Measurements from ENCODE around the gene TBX20.

- no peak for TF ChIP-seq POLR2AphosphoS5 (IDR thresholded peaks at IDR 0.05)
- TF ChIP-seq, protein P1, sequence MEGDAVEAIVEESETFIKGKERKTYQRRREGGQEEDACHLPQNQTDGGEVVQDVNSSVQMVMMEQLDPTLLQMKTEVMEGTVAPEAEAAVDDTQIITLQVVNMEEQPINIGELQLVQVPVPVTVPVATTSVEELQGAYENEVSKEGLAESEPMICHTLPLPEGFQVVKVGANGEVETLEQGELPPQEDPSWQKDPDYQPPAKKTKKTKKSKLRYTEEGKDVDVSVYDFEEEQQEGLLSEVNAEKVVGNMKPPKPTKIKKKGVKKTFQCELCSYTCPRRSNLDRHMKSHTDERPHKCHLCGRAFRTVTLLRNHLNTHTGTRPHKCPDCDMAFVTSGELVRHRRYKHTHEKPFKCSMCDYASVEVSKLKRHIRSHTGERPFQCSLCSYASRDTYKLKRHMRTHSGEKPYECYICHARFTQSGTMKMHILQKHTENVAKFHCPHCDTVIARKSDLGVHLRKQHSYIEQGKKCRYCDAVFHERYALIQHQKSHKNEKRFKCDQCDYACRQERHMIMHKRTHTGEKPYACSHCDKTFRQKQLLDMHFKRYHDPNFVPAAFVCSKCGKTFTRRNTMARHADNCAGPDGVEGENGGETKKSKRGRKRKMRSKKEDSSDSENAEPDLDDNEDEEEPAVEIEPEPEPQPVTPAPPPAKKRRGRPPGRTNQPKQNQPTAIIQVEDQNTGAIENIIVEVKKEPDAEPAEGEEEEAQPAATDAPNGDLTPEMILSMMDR (IDR thresholded peaks at IDR 0.05) = no peak
- TF ChIP-seq EP300 (IDR thresholded peaks at IDR 0.05) = no peak
- no peak for TF ChIP-seq POLR2A (IDR thresholded peaks at IDR 0.05)
Observed at GRCh38 chr7:35289376-35289775, 35.5 kb upstream of the TBX20 start.
